MCF 10A (cell line): ENCODE results near the gene MTERF4. TPM values are rescaled to one million over a fixed set of nuclear protein-coding genes. Genes with fewer than 3 reads are reported as not detected.
"Not testable (repeated sequence)": the region's sequence is repeated elsewhere in the genome, so short reads cannot be mapped to it uniquely, and the experiment has no call there.

ENCODE experiments used
- BruUV-seq: library from RNA; stranded (reverse); fragments of 400-500 nt; replicated peaks from 2 replicates; lab custom pipeline; 2021; lab: Mats Ljungman, UMichigan
- CTCF ChIA-PET: fragments of 300-600 bp; sonication (Branson Sonifier 250); formaldehyde crosslinking; extraction: SDS; loops from one replicate; lab custom pipeline; 2021; ENCODE audit warnings: antibody characterized with exemption, inconsistent platforms; lab: Yijun Ruan, JAX
- POLR2A ChIA-PET: fragments of 300-600, 350-650 bp; sonication (Branson Sonifier 250); formaldehyde crosslinking; extraction: SDS; loops from one replicate; lab custom pipeline; 2020; ENCODE audit warnings: antibody characterized with exemption, inconsistent platforms; lab: Yijun Ruan, JAX
- DNase-seq: peaks from one replicate; pipeline ENCODE4 v3.0.0-alpha.2; 2018; ENCODE audit not compliant: unreplicated experiment
- H3K27ac Mint-ChIP-seq: one replicate; pipeline ENCODE4 v1.8.0; 2022; ENCODE audit warnings: mild to moderate bottlenecking, low read depth, mixed read lengths; ENCODE audit not compliant: unreplicated experiment
- H3K27me3 Mint-ChIP-seq: one replicate; pipeline ENCODE4 v1.8.0; 2022; ENCODE audit warnings: mixed read lengths; ENCODE audit not compliant: insufficient read depth, unreplicated experiment
- H3K36me3 Mint-ChIP-seq: one replicate; pipeline ENCODE4 v1.8.0; 2022; ENCODE audit warnings: mild to moderate bottlenecking, moderate library complexity, mixed read lengths; ENCODE audit not compliant: insufficient read depth, unreplicated experiment
- H3K4me1 Mint-ChIP-seq: one replicate; pipeline ENCODE4 v1.8.0; 2022; ENCODE audit warnings: mixed read lengths; ENCODE audit not compliant: insufficient read depth, unreplicated experiment
- H3K4me3 Mint-ChIP-seq: one replicate; pipeline ENCODE4 v1.8.0; 2022; ENCODE audit warnings: mild to moderate bottlenecking, moderate library complexity, mixed read lengths; ENCODE audit not compliant: unreplicated experiment
- H3K9me3 Mint-ChIP-seq: one replicate; pipeline ENCODE4 v1.8.0; 2022; ENCODE audit warnings: mixed read lengths; ENCODE audit not compliant: unreplicated experiment
- CTCF ChIP-seq: fragments of 200-600 bp; IDR thresholded peaks from one replicate; pipeline ENCODE4 v1.8.0; 2022; ENCODE audit warnings: antibody characterized with exemption, mild to moderate bottlenecking; ENCODE audit not compliant: unreplicated experiment
- intact Hi-C: fragments of 100-400 bp; cut with micrococcal nuclease; formaldehyde crosslinking; loops from 2 replicates; pipeline ENCODE4 v1.14.1; 2022
- total RNA-seq: library from RNA; stranded (reverse); gene quantifications from 2 replicates; pipeline ENCODE4 v1.2.3, GENCODE V29; 2022

The MTERF4 gene
- total RNA-seq, 1 experiment from 2014 or later, result 29.9 TPM

- no peak overlapping the region for H3K4me3 Mint-ChIP-seq
- H3K4me1 Mint-ChIP-seq, result peaks cover 12% of the 10 kb centered on the region
- H3K9me3 Mint-ChIP-seq, result no peaks in the 10 kb centered on the region
- DNase-seq, result no peak
- H3K36me3 Mint-ChIP-seq, result peaks cover 56% of the 10 kb centered on the region
- intact Hi-C loops, result no loop called here
- CTCF ChIA-PET, result interaction anchor here (0.6 kb wide), 1 partner anchor 19 kb away, joined by 3 read pairs; no protein-coding TSS in a partner anchor
- no peaks in the 10 kb centered on the region for H3K27me3 Mint-ChIP-seq
- no peak overlapping the region for H3K27ac Mint-ChIP-seq
- no peak for TF ChIP-seq CTCF
- BruUV-seq, result no TSS peak
- POLR2A ChIA-PET, result interaction anchor here (1.3 to 1.4 kb wide), 2 partner anchors 12 to 38 kb away, joined by 3 to 5 read pairs; no protein-coding TSS in a partner anchor
These were observed 5.1 kb downstream of the MTERF4 start for GRCh38 chr2:241096979-241097378.

GRCh38 chr2:241095594-241096290 is 6.3 kb downstream of the MTERF4 start:
- H3K9me3 Mint-ChIP-seq, result no peaks in the 10 kb centered on the region
- peaks cover 12% of the 10 kb centered on the region for H3K4me1 Mint-ChIP-seq
- TF ChIP-seq CTCF, result no peak
- BruUV-seq, result no TSS peak
- H3K27me3 Mint-ChIP-seq, result no peaks in the 10 kb centered on the region
- peak overlapping the region; percentile 59 for H3K27ac Mint-ChIP-seq
- ChIA-PET POLR2A (interaction anchor here (0.5 to 1.4 kb wide), 3 partner anchors 11 to 546 kb away, joined by 3 to 5 read pairs (median 3); no protein-coding TSS in a partner anchor), CTCF (interaction anchor here (0.7 to 1.1 kb wide), 2 partner anchors 8 to 244 kb away, joined by 4 read pairs; no protein-coding TSS in a partner anchor)
- intact Hi-C loops, result no loop called here
- peaks cover 61% of the 10 kb centered on the region for H3K36me3 Mint-ChIP-seq
- no peak for DNase-seq
- no peak overlapping the region for H3K4me3 Mint-ChIP-seq

- H3K27ac Mint-ChIP-seq, result no peak overlapping the region
- no peaks in the 10 kb centered on the region for H3K27me3 Mint-ChIP-seq
- CTCF ChIA-PET, result no interaction called here
- intact Hi-C loops, result no loop called here
- no peak for TF ChIP-seq CTCF
- H3K4me1 Mint-ChIP-seq, result peaks cover 12% of the 10 kb centered on the region
- POLR2A ChIA-PET, result interaction anchor here (0.5 to 0.6 kb wide), 2 partner anchors 8 to 547 kb away, joined by 3 read pairs; no protein-coding TSS in a partner anchor
- H3K36me3 Mint-ChIP-seq, result peaks cover 61% of the 10 kb centered on the region
- no peak overlapping the region for H3K4me3 Mint-ChIP-seq
- BruUV-seq, result no TSS peak
- H3K9me3 Mint-ChIP-seq, result no peaks in the 10 kb centered on the region
- no peak for DNase-seq
These were observed 7.1 kb downstream of the MTERF4 start for GRCh38 chr2:241094924-241095420.

- H3K27ac Mint-ChIP-seq, result no peak overlapping the region
- POLR2A ChIA-PET, result no interaction called here
- no peak overlapping the region for H3K4me3 Mint-ChIP-seq
- no TSS peak for BruUV-seq
- CTCF ChIA-PET, result no interaction called here
- DNase-seq, result no peak
- H3K4me1 Mint-ChIP-seq, result peaks cover 12% of the 10 kb centered on the region
- no peak for TF ChIP-seq CTCF
- intact Hi-C loops, result no loop called here
- H3K27me3 Mint-ChIP-seq, result no peaks in the 10 kb centered on the region
- peaks cover 59% of the 10 kb centered on the region for H3K36me3 Mint-ChIP-seq
- no peaks in the 10 kb centered on the region for H3K9me3 Mint-ChIP-seq
These were observed 7.9 kb downstream of the MTERF4 start for GRCh38 chr2:241094172-241094571.

GRCh38 chr2:241093133-241093781 is 8.8 kb downstream of the MTERF4 start:
- POLR2A ChIA-PET, result interaction anchor here (0.9 kb wide), 1 partner anchor 9 kb away, joined by 4 read pairs; no protein-coding TSS in a partner anchor
- H3K27me3 Mint-ChIP-seq, BruUV-seq, DNase-seq, H3K4me1 Mint-ChIP-seq, H3K27ac Mint-ChIP-seq, CTCF ChIA-PET, intact Hi-C loops, H3K4me3 Mint-ChIP-seq, H3K9me3 Mint-ChIP-seq: not testable (repeated sequence)
- peaks cover 57% of the 10 kb centered on the region for H3K36me3 Mint-ChIP-seq
